Ecto neural progenitor cell (in vitro differentiated cells): Measurements from ENCODE around the gene RAD50.
"Not testable (repeated sequence)": the region's sequence is repeated elsewhere in the genome, so short reads cannot be mapped to it uniquely, and the experiment has no call there.

ENCODE experiments used
- DNase-seq: peaks from one replicate; pipeline ENCODE4 v3.0.0-alpha.2; 2018; ENCODE audit warnings: low spot score

RAD50 gene

DNA sequence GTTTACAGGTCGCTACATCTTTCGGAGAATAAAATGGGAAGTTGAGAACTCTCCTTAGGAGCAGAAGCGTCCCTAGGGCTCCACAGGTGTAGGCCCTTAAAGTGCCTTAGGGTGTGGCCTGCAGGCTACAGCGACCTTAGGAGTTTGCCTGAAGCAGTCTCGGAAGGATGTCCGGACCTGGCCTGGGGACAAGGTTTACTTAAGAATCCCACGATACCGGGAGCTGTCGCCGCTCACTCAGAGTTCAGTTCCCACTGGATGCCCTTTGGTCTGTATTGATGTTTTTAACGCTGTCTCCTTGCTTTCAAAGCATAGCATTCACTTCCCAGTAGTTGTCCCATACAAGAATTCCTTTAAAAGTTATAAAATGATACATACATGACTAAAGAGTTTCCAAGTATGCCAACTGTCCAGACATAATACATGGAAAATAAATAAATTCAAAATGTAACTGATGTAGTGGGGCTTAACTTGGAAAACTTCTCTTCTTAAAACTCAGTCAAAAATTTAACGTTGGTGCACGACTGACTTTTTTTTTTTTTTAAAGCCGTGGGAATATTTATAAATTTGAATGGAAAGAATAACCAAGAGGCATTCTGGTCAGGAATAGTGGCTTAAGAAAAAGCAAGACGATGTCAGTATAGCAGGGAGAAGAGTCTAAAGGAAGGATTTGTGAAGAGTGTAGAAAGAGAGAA is 848 bp downstream of the RAD50 start:
- DNase-seq = peak; percentile 56

DNA sequence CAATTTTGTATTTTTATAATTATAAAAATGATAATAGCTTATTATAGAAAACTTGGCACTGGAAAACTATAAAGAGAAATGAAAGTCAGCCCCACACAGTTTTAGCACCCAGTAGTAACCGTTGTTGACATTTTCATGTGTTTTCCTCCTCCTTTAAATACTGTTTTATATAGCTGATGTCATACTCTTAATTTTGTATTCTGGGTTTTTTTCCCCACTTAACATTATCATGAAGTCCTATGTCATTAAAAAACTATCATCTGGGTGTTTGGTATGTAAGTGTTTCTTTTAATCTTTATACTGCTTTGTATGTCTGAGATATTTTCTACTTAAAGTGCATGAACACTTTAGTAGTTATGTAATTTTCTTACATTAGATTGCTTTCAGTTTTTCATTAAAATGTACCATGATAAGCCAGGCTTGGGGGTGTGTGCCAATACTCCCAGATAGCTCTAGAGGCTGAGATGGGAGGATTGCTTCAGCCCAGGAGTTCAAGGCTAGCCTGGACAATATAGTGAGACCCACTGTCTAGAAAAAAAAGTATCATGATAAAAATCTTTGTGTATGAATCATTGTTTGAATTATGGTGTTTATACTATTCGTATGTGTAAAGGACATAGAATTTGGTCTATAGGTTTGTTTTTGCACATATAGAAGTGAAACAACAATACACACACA is 2.7 kb downstream of the RAD50 start:
- DNase-seq = no peak

DNA sequence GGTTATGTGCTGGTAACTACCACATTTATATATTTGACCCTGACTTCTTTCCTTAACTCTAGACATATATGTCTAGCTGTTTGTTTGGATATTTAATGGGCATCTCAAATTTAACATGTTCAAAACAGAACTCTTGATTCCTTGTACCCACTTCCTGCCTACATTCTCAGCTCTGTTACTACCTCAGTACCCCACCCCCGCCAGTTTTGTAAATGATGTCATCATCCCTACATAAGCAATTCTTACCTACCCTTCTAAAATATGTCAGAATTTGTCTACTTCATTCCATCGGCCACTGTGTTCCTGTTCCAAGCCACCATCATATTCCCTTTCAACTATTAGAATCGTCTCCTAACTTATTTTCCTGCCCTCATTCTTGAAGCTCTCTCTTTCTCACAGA is 4.8 kb downstream of the RAD50 start:
- DNase-seq = no peak

DNA sequence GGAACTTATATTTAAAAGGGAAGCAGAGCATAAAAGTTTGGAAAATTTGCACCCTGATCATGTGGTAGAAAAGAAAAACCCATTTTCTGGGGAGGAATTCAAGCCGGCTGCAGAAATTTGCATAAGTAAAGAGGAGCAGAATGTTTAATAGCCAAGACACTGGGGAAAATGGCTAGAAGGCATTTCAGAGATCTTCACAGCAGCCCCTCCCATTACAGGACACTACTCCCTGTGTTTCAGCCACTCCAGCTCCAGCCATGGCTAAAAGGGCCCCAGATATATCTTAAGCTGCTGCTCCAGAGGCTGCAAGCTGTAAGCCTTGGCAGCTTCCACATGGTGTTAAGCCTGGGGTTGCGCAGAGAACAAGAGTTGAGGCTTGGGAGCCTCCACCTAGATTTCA is 7.8 kb downstream of the RAD50 start:
- not testable (repeated sequence) for DNase-seq

DNA sequence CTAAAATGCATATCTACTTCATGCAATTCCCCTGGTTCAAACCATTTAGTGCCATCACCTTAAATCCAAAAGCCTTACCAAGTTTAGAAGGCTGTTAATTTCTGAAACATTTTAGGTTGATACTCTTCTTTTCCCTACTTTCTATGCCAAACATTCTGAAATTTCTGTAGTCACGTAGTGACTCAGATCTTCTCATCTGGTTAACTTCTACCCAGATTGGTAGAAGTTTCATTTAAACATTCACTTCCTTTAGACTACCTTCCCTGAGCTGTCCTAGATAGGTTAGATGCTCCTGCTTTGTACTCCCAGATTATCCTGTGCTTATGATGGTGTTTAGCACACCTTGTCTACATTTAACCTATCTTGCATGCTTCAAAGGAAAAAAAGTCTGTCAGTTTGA is 9.9 kb downstream of the RAD50 start:
- DNase-seq = no peak

DNA sequence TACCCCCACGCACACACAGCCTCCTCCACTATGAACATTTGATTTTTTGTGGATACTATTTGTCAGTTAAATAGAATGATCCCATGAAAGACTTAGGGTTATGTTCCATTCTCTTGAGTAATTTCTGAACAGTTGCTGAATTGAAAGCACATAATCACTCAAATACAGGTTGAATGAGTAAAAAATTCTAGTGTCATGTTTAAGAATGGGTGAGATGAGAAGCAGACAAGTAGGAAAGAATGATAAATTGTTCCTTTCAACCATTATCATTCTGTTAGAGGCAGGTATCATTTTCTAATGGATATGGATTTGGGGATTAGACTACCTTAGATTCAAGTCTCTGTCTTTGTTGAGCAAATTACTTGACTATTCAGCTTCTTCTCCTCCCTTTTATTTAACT is 19.3 kb downstream of the RAD50 start:
- no peak for DNase-seq

GRCh38 chr5:132584560-132584959 is 27.8 kb downstream of the RAD50 start:
- not testable (repeated sequence) for DNase-seq

DNA sequence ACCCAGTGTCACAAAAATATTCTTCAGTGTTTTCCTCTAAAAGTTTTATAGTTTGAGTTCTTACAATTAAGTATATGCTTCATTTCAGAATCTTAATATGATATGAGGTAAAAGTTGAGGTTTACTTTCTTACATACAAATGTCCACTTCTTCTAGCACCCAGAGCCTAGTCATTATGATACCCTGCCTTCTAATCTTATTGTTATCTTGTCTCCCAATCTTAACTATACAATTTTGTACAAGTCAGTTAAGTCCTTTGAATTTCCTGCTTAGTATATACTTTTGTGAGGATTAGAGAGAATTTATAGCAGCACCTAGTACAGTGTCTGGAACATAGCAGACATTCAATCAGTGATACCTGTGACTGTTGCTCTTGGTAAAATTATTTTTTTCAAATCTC is 29.3 kb downstream of the RAD50 start:
- DNase-seq = no peak

DNA sequence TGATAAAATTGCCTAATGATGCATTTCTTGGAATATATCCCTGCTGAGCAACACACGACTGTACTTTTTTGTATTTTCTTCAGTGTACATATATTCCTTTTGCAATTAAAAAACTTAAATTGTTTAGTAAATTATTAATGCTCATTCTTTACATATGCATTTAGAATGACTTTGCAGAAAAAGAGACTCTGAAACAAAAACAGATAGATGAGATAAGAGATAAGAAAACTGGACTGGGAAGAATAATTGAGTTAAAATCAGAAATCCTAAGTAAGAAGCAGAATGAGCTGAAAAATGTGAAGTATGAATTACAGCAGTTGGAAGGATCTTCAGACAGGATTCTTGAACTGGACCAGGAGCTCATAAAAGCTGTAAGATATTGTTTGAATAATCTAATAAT is 32.7 kb downstream of the RAD50 start:
- no peak for DNase-seq

DNA sequence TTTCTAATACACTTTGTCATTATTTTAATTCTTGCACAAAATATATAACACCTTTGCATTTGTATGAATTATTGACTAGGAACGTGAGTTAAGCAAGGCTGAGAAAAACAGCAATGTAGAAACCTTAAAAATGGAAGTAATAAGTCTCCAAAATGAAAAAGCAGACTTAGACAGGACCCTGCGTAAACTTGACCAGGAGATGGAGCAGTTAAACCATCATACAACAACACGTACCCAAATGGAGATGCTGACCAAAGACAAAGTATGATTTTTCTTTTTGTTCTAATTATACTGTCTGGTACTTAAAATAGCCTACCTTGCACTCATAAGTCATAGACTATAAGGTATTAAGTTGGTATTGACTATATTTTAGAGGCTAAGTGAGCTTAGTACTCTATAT is 34.4 kb downstream of the RAD50 start:
- no peak for DNase-seq

GRCh38 chr5:132592521-132592920 is 35.7 kb downstream of the RAD50 start:
- no peak for DNase-seq

DNA sequence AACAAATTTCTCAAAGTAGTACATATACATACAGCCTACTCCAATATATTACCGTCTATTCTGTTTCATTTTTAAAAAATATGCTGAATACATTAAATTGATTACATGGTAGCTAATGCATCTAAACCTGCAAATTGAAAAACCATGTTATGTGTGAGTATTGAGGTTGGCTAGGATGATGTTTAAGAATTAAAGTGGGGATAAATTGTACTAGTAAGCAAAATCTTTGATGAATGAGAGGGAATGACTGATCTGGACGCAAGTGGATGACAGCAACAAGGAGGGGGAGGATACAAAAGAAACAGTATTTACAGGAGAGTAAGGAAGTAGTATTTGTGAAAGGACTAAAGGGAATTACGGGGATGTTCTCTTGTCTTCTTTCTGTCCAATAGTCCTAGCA is 37.4 kb downstream of the RAD50 start:
- no peak for DNase-seq

DNA sequence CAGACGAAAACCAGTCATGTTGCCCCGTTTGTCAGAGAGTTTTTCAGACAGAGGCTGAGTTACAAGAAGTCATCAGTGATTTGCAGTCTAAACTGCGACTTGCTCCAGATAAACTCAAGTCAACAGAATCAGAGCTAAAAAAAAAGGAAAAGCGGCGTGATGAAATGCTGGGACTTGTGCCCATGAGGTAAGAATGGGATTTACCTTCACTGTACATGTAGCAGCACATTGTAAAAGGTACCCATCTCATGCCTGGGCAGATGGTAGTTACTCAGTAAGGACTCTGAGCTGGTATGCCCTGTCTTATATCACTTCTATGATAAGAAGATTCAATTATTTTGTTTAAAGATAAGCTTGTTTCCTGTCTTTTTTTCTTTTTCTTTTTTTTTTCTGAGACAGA is 38.8 kb downstream of the RAD50 start:
- DNase-seq = no peak

DNA sequence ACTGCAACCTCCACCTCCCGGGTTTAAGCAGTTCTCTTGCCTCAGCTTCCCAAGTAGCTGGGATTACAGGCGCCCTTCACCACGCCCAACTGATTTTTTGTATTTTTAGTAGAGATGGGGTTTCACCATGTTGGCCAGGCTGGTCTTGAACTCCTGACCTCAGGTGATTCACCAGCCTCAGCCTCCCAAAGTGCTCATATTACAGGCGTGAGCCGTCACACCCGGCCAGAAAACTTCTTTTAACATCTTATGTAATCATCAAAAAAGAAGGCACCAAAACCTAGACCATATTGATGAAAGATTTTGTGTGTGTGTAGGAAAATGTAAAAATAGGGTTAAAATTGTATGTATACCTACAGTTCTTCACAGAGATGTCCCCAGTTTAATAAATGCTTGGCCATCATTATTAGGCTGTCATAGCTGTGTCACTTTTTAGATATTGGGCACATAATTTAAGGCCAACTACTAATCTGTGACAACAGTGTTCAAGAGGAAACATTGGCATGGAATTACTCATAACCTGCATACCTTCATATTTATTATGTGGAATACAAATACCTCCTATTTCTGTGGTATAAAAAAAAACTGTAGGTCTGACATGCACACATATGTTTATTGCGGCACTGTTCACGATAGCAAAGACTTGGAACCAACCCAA is 44.4 kb downstream of the RAD50 start:
- DNase-seq = no peak

GRCh38 chr5:132607095-132607494 is 50.3 kb downstream of the RAD50 start:
- no peak for DNase-seq

DNA sequence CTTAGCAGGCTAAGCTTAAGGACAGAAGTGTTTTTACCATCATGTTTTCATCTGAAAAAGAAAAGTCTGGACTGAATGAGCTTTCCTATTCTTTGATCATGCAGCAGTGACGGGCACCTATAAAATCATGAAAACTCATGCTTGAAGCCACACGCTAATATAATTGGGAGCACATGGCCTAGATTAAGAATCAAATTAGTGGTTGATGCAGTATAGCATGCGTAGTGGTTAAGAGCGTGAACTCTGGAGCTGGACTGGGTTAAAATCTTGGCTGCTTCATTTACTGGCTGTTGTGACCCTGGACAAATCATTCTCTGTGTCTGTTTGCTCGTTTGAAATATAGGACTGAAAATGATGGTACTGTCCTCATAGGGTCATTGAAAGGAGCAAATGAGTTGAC is 51.3 kb downstream of the RAD50 start:
- no peak for DNase-seq

DNA sequence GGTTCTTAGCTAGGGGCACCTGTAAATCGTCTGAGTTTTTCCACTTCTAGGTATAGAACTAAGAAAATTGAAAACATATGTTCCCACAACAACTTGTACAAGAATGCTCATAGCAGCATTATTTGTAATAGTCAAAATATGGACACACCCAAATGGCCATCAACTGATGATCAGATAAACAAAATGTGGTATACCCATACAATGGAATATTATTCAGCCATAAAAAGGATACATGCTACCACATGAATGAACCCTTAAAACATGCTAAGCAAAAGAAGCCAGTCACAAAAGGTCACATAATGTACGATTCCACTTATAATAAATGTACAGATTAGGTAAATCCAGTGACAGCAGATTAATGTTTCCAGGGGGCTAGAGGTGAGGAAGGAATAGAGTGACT is 55.2 kb downstream of the RAD50 start:
- DNase-seq = no peak

GRCh38 chr5:132612846-132613245 is 56.1 kb downstream of the RAD50 start:
- no peak for DNase-seq

- no peak for DNase-seq
These were observed 64.9 kb downstream of the RAD50 start for GRCh38 chr5:132621699-132622098.

- DNase-seq = no peak
These were observed 65.8 kb downstream of the RAD50 start for GRCh38 chr5:132622608-132623007.

GRCh38 chr5:132627470-132627869 is 70.7 kb downstream of the RAD50 start:
- no peak for DNase-seq

DNA sequence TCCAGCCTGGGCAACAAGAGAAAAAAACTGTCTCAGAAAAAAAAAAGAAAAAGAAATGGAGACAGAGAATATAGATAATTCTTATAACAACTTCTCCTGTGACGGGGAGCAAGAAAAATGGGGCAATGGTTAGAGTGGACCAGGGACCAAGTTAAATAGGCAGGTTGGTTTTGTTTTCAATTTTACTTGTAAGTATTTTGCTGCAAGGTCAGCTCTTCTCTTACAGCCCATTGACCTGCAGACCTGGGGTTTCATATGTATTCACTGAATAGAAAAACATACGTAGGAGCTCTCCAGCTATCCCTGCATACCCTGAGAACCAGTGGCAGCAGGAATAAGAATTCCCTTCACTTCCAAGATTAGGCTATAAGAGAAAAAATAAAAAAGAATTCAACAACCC is 72.0 kb downstream of the RAD50 start:
- no peak for DNase-seq

GRCh38 chr5:132629230-132629944 is 72.6 kb downstream of the RAD50 start:
- no peak for DNase-seq
